Fibroblast of gingiva (primary cell): ENCODE data around the gene SLC6A15.

ENCODE experiments used
- DNase-seq: peaks from one replicate; pipeline ENCODE4 v3.0.0-alpha.2; 2011; ENCODE audit warnings: low read depth

The SLC6A15 gene

DNA sequence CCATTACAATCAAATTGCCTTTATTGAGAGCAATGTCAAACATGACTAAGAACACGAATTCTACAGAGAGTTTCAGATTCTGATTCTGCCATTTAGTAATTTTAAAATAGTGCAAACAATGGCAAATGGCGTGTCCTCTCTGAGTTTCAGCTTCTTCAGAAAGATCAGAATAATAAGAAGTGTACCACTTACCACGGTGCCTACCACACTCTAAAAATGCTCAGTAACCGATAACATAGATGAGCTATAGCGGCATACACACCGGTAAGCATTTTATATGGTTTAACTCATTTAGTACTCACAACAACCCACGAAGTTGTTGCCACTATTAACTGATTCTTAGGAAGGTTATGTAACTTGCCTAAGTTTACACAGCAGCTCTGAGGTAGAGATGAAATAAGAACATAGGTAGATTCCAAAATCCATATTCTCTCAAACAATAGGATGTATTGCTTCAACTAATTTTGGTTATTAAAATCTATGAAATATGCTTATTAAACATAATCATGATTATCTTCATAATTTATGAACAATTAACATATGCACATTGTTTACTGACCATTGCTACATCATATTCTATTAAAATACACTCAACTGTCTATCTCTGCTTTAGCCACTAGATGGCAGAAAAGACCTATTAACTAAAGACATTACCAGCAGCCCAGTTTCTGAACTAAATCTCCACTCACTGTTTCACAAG lies 38.3 kb downstream of the SLC6A15 start:
- peak; percentile 57 for DNase-seq

DNA sequence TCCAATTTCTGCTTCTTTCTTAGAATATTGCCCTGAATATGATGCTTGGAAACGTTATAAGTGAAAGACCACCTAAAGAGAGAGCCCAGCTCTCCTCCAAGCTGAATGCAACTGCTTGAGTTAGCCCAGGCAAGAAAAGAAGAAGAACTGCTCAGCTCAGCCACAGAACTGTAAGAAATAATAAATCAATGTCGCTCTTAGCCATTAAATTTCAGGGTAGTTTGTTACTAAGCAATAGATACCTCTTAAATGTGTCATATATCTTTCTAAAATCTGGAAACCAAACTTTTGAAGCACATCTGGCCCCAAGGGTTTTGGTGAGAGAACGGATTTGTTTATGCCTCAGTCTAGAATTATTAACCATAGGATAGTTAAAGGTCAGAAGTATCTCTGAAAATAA lies 50.4 kb downstream of the SLC6A15 start:
- DNase-seq = no peak

DNA sequence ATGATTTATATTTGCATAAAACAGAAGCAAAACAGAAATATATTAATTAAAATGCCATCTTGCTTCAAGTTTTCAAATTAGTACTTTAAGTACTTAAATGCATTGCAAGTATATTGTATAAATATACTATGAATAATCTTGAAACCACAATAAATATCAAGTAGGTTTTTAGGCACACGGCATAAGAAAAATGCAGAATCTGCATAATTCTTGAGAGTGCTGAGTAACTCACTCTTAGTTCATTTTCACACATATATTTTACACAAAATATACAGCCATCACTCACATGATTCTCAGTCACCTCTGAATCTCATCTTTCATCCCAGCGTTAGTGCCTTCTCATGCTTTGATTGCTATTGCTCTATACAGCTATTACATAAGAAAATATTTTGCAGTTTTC lies 51.9 kb downstream of the SLC6A15 start:
- no peak for DNase-seq

DNA sequence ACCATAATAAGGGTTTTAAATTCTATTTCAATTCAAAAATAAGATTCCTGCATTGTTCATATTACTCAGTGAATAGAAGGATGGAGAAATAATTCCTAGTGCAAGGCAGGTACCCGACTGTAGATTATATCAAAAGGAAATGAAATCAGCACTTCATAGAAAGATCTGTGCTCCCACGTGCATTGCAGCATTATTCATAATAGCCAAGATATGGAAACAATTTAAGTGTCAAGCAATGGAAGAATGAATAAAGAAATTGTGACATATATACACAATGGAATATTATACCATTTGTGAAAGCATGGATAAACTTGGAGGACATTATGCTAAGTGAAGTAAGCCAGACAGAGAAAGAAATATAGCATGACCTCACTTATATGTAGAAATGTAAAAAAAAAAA lies 53.8 kb downstream of the SLC6A15 start:
- DNase-seq = no peak

DNA sequence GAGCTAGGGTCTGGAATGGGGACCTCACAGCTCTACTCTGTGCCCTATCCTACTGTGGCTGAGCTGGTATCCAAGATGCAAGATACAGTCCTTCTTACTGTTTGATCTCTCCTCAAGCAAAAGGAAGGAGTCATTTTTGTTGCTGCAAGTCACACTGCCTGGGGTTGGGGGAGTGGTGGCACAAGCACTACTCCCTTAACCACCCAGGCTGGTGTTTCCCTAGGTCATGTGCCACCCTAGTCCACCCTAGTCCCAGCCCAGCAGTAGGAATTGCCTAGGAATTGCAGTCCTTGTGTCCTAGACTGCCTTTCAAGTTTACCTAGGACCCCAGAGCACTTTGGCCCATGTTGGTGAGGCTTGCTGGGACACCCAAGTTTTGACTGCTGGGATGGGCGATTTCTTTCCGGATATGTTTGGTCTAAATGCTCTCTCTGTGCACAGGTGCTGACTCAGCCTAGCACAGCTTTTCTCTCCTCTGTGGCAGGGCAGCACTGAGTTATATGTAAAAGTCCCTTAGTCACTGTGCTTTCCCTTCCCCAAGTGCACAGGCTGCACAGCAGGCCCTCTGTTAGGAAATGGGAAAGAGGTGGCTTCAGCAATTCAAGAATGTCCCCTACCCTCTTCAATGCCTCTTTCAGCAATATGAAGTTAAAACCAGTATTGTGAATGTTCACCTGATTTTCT lies 54.9 kb downstream of the SLC6A15 start:
- DNase-seq = no peak

DNA sequence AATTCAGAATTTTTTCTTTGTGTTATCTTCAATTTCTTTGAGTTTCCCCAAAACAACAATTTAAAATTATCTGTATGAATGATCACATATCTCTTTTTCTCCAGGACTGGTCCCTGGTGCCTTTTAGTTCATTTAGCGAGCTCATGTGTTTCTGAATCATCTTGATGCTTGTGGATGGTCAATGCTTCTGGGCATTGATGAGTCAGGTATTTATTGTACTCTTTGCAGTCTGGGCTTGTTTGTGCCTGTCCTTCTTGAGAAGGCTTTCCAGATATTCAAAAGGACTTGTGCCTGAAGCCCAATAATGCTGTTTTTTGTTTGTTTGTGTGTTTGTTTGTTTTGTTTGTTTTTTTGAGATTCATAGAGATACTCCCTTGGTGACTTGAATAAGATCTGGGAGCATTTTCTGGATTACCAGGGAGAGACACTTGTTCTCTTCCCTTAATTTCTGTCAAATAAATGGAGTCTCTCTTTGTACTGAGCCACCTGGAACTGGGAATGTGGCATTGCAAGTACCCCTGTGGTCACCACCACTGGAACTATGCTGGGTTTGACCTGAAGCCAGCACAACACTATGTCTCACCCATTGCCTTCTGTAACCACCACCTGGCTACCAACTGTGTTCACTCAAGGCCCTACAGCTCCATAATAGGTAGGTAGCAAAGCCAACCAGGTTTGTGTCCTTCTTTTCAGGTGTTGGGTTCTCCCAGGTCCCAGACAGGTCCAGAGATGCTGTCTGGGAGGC lies 56.3 kb downstream of the SLC6A15 start:
- DNase-seq = no peak

DNA sequence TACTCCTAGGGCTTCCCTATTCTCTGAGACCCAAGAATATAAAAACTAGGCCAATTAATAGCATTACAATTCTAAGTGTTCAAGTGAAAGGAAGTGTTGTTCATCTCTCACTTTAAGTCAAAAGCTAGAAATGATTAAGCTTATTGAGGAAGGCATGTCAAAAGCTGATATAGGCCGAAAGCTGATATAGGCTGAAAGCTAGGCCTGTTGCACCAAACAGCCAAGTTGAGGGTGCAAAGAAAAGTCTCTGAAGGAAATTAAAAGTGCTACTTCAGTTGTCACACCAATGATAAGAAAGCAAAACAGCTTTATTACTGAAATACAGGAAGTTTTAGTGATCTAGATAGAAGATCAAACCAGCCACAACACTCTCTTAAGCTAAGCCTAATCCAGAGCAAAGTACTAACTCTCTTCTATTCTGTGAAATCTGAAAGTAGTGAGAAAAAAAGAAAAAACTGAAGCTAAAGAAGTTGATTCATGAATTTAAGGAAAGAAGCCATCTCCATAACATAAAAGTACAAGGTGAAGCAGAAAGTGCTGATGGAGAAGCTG lies 68.9 kb downstream of the SLC6A15 start:
- DNase-seq = no peak

DNA sequence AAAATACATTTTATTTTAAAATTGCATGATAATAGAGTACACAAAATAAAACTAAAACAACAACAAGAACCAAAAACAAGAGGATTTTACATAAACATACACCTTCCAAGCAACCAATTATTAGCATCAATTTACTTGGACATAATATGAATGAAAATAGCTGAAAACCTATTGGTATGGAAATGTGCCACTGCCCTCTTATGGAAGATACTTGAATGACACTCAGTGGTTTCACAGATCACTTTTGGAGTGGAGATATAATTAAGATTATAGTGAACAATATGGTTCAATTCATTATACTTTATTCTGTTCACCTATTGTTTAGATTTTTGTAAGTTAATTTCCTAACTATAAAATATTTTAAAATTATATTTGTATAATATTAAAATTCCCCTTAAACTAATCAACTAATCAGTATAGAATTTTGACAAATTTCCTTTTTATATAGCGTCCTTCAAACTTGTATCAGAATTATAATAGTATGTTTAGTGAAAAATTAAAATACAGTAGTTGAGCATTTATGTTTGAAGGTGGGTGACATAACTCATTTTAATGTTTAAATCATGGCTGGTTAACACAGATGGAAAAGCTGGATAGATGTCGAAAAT lies 70.1 kb downstream of the SLC6A15 start:
- DNase-seq = peak; percentile 48

DNA sequence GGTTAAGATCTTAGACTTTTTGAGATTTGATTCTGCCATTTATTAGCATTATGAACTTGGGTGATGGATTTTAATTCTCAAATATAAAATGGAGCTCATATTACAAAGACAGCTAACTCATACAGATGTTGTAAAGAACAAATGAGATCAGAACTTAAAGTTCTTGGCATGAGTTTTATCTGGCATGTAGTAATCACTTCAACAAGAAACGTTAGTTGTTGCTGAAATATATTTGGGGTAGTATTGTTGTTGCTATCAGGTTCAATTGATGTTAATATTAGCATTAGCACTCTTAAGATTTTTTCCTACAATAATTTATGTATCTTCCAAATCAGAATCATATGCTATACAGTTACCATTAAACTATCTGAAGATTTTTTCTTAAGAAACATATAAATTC lies 71.0 kb downstream of the SLC6A15 start:
- DNase-seq = no peak

DNA sequence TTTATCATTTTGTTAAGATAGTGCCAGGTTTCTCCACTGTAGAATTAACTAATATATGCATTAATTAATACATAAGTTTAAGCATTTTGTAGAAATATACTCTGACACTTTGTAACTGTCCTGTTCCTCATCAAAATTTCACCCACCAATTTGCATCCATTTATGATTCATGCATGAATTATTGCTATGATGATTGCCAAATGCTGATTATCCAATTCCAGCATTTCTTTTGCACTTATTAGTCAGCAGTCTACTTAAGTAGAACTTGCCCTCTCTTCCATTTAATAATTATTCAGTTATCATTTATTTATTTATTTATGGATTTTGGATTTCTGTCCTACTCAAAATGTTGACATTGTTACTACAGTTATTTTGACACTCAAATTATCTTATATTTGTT lies 72.2 kb downstream of the SLC6A15 start:
- no peak for DNase-seq

DNA sequence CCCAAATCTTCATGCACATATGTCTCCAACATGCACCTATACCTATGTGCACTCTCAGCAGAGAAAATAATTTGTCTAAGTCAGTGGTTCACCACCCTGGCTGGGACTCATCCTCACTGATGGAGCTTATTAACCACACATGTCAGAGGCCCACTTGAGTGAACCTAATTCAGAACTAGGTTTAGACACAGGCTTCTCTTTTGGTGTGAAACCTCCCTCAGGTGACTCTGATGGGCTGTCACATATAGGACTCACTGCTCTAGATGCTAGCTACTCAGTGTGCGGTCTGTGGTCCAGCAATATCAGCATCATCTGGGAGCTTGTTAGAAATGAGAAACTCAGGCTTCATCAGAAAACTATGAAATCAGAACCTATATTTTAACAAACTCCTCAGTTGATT lies 85.7 kb downstream of the SLC6A15 start:
- DNase-seq = no peak

DNA sequence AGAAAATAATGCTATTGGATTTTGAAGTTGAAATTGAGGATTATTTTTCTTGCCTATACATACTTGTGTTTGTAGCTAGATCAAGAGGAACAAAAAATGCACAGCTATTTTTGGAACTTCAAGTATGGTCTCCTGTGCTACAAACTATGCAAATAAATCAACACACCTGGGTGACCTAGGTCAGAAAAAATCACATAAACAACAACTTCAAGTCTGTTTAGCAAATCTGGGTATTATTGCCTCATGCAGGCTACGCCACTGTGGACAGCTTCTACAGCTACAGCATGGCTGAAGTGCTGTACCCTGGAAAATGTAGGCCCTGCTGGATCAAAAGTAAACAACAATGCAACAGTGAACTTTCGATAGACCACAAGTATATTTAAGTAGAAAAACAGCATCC lies 87.5 kb downstream of the SLC6A15 start:
- DNase-seq = no peak

DNA sequence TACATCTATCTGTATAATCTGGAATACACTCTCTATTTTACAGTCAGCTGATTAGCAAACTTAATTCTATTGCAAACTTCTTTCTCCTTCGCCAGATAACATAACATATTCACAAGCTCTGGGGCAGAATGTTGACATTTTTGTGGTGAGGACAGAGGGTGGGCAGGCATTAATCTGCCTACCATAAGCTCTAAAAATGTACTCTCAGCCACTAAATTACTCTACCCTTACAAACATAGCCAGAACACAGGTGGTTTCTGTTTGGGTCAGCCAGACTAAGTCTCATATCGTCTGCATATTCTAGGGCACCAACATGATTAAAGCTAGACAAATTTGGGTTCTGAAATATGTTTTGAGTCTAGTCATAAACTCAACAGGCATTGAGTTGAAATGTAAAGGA lies 90.1 kb downstream of the SLC6A15 start:
- no peak for DNase-seq

DNA sequence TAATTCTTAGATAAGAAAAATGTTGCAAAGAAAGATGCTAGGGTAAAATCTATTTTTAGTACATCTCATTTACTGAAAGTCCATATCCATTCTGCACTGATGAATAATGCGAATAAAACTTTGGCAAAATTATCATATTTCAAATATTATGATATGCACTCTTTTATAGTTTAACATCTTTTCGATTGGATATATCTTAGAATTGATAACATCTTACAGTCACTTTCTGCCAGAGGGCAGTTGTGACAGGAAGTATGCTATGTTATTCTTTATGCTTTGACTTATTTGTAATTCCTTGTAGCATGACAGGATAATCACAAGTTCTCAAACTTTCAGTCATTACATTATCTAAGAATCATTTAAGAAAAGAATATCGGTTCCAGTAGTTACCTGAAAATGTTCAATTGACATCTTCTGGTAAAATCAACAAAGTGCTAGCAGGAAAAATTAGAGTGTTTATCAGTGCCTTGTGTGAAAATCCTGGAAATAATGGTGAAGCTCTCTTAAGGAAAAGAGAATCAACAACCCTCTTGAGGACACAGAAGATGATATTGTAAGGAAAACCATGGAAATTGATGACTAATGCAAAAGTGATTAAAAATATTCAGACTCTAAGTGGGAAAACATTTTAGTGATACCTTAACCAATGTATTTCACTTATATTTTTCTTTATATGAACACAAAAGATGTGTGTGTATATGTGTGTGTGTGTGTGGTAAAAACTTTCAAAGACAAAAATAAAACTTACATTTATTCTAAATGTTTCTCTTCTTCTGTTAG lies 95.5 kb downstream of the SLC6A15 start:
- no peak for DNase-seq

DNA sequence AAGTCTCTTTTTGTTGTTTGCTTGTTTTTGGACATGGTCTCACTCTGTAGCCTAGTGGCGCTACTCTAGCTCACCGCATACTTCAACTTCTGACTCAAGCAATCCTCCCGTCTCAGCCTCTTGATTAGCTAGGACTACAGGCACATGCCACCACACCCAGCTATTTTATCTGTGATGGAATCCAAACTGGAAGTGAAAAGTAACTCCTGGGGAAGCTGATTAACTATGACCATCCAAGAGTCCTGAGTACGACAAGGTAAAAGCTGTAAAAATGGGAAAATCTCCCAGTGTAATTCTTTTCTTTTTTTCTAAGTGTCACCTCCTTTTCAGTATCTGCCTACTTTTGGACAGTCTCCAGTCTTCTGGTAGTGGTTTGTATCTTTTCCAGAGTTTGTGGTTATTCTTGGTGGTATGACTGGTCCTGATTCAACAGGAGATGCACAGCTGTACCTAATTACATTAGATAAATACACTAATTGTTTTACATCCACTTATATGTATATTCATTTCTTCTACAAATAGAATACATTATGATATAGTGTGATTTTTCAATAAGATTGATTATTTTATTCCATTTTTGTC lies 97.8 kb downstream of the SLC6A15 start:
- peak; percentile 47 for DNase-seq

DNA sequence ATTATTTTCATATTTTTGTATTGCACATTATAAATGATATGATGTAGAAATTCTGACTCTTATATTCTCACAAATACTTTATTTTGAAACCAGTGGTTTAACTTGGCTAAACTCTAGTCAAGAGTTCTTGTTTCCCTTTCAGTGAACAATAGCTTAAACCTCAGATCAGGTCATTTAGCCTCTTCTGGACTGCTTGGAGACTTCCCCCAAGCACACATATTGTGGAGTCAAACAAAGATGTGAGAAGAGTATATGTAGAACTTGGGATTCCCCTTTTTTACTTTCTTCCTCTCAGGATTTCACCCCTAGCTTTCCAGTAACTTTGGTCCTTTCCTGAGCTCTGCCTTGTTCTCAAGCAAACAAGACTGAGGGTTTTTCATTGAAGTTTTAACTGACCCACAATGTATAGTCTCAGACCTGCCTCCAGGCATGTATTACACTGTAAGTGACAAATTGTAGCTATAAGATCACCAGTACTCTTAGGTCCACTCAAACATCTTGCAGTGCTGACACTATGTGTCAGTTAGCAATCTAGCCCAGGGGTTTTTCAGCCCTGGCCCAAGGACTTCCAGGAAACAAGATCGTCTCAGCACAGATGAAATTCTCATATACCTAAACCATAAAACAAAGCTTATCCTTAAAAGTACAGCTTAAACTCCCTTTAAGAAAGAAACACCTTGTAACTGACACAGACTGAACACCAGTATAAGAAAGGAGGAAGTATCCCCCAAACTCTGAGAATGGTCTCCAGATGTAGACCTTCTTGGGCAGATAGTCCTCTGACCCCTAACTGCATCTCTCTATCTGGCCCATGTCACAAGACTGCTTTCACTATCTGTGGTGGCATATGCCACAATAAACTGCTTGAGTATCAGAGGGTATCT lies 98.6 kb downstream of the SLC6A15 start:
- DNase-seq = no peak

DNA sequence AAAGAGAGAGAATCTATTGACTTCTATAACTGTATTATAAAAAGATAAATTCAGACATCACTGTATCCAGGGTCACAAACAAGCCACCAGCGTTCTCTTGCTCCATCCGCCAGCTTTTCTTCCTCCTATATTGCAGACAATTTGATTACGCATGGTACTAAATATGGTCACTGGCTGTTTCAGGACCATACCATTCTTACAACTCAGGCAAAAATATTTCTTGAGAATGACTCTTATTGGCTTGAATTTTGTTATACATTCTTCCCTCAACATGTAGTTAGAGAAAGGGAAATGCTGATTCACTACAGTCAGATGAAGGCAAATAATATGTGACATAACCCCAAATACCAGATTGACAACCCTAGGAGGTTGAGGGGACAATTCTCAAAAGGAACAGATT lies 101.3 kb downstream of the SLC6A15 start:
- no peak for DNase-seq

DNA sequence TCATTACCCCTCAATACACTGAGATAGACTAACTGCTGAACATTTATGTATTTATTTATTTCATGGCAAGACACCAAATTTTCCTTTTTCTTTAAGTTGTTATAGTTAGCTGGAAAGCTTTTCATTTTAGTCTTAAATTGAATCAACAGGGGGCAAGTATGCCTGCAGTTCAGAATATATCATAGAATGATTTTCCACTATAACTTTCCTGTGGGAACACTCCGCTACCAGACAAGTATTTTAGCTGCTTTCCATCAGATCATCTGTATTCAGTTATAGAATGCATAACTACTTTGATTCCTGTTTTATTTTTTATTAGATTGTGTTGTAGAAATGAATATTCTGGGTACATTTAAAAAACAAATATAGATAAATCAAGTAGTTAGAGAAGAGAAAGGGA lies 102.0 kb downstream of the SLC6A15 start:
- no peak for DNase-seq
